ENCODE measurements around the gene CNTN2.

Gene CNTN2

GRCh38 chr1:205041998-205042910, 758 bp upstream of the CNTN2 start:
- Histone ChIP-seq H3K27ac (ENCODE audit: low read length) (no peak overlapping the region), H3K9me3 (ENCODE audit: control insufficient read depth in 1 of 2, low read length in 2 of 2) (no peaks in the 10 kb centered on the region), H3K4me3 (ENCODE audit: low read depth in 1 of 2, low read length in 2 of 2) (no peak overlapping the region), H3K27me3 (ENCODE audit: low read depth, low read length) (peaks cover 38% of the 10 kb centered on the region), H3K36me3 (ENCODE audit: control insufficient read depth in 1 of 2, insufficient read depth in 2 of 2, low read length in 2 of 2) (no peaks in the 10 kb centered on the region), H3K4me1 (ENCODE audit: control insufficient read depth in 1 of 2, insufficient read depth in 2 of 2, low read length in 2 of 2) (peaks cover 0 to 4% of the 10 kb centered on the region in 2 donors)

DNA sequence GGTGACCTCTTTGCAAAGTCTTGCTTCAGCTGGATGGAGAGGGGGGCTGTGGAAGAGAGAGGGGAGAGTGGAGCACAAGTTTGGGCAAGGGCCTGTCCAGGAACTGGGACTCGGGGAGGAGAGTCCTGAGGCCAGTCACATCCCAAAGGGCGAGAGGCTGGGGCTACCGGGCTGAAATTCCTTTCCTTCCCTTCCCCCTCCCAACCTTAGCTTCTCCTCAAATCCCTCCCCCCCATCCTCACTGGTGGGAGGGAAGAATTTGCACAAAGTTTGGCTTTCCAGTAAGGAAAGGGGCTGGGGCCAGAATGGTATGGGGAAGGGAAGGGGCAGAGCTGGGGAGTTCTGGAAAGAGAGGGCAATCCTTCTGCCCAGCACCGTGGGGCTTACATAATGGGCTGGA, 854 bp downstream of the CNTN2 start:
- H3K27me3 ChIP-seq (ENCODE audit: low read depth, low read length): peaks cover 43% of the 10 kb centered on the region
- peak overlapping the region in 1 of 2 donors; percentile 21 for H3K4me3 ChIP-seq (ENCODE audit: low read depth in 1 of 2, low read length in 2 of 2)

DNA sequence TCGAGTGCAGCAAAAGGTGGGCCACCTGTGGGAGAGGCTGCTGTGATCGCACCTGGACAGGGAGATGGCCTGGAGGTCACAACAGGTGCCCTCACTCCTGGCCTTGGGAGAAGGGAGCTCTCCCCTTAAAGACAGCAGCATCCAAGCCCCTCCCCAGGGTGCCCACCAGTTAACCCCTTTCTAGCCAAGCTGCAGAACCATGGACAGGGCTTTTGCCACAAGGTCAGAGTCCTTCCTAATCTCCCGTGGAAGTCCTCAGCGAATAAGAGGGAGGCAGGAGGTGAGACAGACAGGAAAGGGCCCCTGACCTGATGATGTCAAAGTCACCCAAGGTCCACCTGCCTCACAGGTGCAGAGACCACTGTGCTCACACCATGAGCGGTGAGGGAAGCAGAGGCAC, 1.7 kb downstream of the CNTN2 start:
- H3K4me3 ChIP-seq (ENCODE audit: low read depth in 1 of 2, low read length in 2 of 2): no peak overlapping the region
- no peak overlapping the region for H3K27ac ChIP-seq (ENCODE audit: low read length)
- H3K4me1 ChIP-seq (ENCODE audit: control insufficient read depth in 1 of 2, insufficient read depth in 2 of 2, low read length in 2 of 2): peaks cover 0 to 4% of the 10 kb centered on the region in 2 donors
- H3K36me3 ChIP-seq (ENCODE audit: control insufficient read depth in 1 of 2, insufficient read depth in 2 of 2, low read length in 2 of 2): no peaks in the 10 kb centered on the region
- peaks cover 43% of the 10 kb centered on the region for H3K27me3 ChIP-seq (ENCODE audit: low read depth, low read length)
- no peaks in the 10 kb centered on the region for H3K9me3 ChIP-seq (ENCODE audit: control insufficient read depth in 1 of 2, low read length in 2 of 2)

More for the DNA sequence above, 854 bp downstream of the CNTN2 start:
- Histone ChIP-seq H3K36me3 (ENCODE audit: control insufficient read depth in 1 of 2, insufficient read depth in 2 of 2, low read length in 2 of 2) (no peaks in the 10 kb centered on the region), H3K27ac (ENCODE audit: low read length) (no peak overlapping the region), H3K4me1 (ENCODE audit: control insufficient read depth in 1 of 2, insufficient read depth in 2 of 2, low read length in 2 of 2) (peaks cover 0 to 4% of the 10 kb centered on the region in 2 donors), H3K9me3 (ENCODE audit: control insufficient read depth in 1 of 2, low read length in 2 of 2) (no peaks in the 10 kb centered on the region)

DNA sequence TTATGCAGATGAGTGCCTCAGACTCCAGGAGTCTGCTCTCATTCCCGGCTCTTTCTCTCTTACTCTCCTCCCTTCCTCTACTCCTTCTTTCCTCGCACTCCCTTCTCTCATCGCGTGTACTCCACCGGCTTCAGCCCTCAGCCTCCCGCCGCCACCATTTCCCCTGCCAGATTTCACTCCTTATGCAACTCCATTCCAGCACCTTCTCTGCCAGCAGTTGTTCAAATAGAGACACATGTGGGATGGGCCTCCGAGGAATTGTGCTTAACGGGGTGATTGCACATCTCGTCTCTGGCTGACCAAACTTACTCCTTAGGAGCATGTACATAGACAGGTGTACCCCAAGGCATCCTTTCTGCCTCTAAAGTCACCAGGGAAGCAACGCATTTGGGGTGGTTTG, 2.1 kb downstream of the CNTN2 start:
- no peaks in the 10 kb centered on the region for H3K9me3 ChIP-seq (ENCODE audit: control insufficient read depth in 1 of 2, low read length in 2 of 2)
- no peak overlapping the region for H3K27ac ChIP-seq (ENCODE audit: low read length)
- H3K36me3 ChIP-seq (ENCODE audit: control insufficient read depth in 1 of 2, insufficient read depth in 2 of 2, low read length in 2 of 2): no peaks in the 10 kb centered on the region
- no peak overlapping the region for H3K4me3 ChIP-seq (ENCODE audit: low read depth in 1 of 2, low read length in 2 of 2)
- peaks cover 43% of the 10 kb centered on the region for H3K27me3 ChIP-seq (ENCODE audit: low read depth, low read length)
- peaks cover 0 to 4% of the 10 kb centered on the region in 2 donors for H3K4me1 ChIP-seq (ENCODE audit: control insufficient read depth in 1 of 2, insufficient read depth in 2 of 2, low read length in 2 of 2)

GRCh38 chr1:205046870-205047269, 3.9 kb downstream of the CNTN2 start:
- Histone ChIP-seq H3K9me3 (ENCODE audit: control insufficient read depth in 1 of 2, low read length in 2 of 2) (no peaks in the 10 kb centered on the region), H3K4me1 (ENCODE audit: control insufficient read depth in 1 of 2, insufficient read depth in 2 of 2, low read length in 2 of 2) (peaks cover 0 to 4% of the 10 kb centered on the region in 2 donors), H3K27me3 (ENCODE audit: low read depth, low read length) (peaks cover 42% of the 10 kb centered on the region), H3K36me3 (ENCODE audit: control insufficient read depth in 1 of 2, insufficient read depth in 2 of 2, low read length in 2 of 2) (no peaks in the 10 kb centered on the region), H3K27ac (ENCODE audit: low read length) (no peak overlapping the region), H3K4me3 (ENCODE audit: low read depth in 1 of 2, low read length in 2 of 2) (no peak overlapping the region)

DNA sequence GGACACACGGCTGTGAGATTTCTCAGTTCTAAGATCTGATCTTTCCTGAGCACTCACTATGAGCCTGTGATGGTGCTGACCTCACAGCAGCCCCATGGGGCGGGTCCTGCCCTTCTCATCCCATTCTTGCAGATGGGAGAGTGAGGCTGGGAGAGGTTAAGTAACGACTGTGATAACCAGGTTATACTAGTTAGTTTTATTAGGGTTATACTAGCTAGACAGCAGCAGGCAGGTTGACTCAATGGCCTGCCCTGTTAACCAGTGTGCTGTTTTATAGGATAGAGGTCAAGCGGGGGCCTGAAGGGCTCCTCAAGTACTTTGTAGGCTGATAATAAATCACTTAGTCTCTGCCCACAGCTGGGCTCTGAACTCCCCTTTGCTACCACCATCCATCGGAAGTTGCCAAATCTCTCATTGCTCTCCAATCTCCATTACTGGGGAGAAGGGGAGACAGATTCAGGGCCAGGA, 4.8 kb downstream of the CNTN2 start:
- Histone ChIP-seq H3K27ac (ENCODE audit: low read length) (no peak overlapping the region), H3K9me3 (ENCODE audit: control insufficient read depth in 1 of 2, low read length in 2 of 2) (no peaks in the 10 kb centered on the region), H3K4me3 (ENCODE audit: low read depth in 1 of 2, low read length in 2 of 2) (no peak overlapping the region), H3K36me3 (ENCODE audit: control insufficient read depth in 1 of 2, insufficient read depth in 2 of 2, low read length in 2 of 2) (no peaks in the 10 kb centered on the region), H3K27me3 (ENCODE audit: low read depth, low read length) (peaks cover 37% of the 10 kb centered on the region), H3K4me1 (ENCODE audit: control insufficient read depth in 1 of 2, insufficient read depth in 2 of 2, low read length in 2 of 2) (peaks cover 0 to 4% of the 10 kb centered on the region in 2 donors)

DNA sequence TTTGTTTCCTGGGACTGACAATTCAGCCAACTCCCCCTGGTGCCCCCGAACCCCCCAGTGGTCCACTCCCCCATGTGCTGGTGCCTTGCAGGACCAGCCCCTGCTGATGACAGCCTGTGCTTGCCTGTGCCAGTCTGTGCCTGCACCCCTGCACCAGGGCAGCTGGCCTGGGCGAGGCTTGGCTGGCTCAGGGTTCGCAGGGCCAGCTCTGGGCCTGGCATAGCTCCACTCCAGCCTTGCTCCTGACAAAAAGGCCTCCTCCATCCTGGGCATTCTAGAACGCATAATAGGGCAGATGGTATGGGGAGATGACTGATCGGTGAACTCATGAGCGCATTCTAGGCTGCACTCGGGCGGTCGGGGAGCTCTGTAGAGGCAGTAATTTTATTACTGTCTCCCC, 5.4 kb downstream of the CNTN2 start:
- Histone ChIP-seq H3K27ac (ENCODE audit: low read length) (no peak overlapping the region), H3K27me3 (ENCODE audit: low read depth, low read length) (peaks cover 34% of the 10 kb centered on the region)

GRCh38 chr1:205049479-205049878, 6.5 kb downstream of the CNTN2 start:
- Histone ChIP-seq H3K27ac (ENCODE audit: low read length) (no peak overlapping the region), H3K9me3 (ENCODE audit: control insufficient read depth in 1 of 2, low read length in 2 of 2) (no peaks in the 10 kb centered on the region), H3K36me3 (ENCODE audit: control insufficient read depth in 1 of 2, insufficient read depth in 2 of 2, low read length in 2 of 2) (no peaks in the 10 kb centered on the region), H3K4me3 (ENCODE audit: low read depth in 1 of 2, low read length in 2 of 2) (no peak overlapping the region), H3K27me3 (ENCODE audit: low read depth, low read length) (peaks cover 24% of the 10 kb centered on the region), H3K4me1 (ENCODE audit: control insufficient read depth in 1 of 2, insufficient read depth in 2 of 2, low read length in 2 of 2) (no peaks in the 10 kb centered on the region)

More for the DNA sequence above, 5.4 kb downstream of the CNTN2 start:
- Histone ChIP-seq H3K36me3 (ENCODE audit: control insufficient read depth in 1 of 2, insufficient read depth in 2 of 2, low read length in 2 of 2) (no peaks in the 10 kb centered on the region), H3K4me3 (ENCODE audit: low read depth in 1 of 2, low read length in 2 of 2) (no peak overlapping the region), H3K9me3 (ENCODE audit: control insufficient read depth in 1 of 2, low read length in 2 of 2) (no peaks in the 10 kb centered on the region), H3K4me1 (ENCODE audit: control insufficient read depth in 1 of 2, insufficient read depth in 2 of 2, low read length in 2 of 2) (no peaks in the 10 kb centered on the region)

DNA sequence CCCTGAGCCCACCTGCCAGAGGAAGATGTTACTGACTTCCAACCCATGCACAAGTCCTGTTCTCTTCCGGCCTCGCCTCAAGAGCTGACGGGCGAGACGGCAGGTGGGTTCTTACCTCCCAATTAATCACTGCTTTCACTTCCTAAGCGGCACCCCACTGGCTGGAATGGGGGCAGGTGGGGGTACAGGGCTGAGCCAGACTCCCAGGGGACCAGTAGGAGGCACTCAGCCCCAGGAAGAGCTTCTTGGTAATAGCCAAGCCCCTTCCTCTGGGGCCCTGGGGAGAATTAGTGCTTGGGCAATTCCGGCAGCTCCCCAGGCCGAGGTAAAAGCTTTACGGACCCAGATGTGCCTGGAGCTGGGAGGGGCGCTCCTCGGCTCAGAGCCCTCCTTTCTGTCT, 9.7 kb downstream of the CNTN2 start:
- no peaks in the 10 kb centered on the region for H3K36me3 ChIP-seq (ENCODE audit: control insufficient read depth in 1 of 2, insufficient read depth in 2 of 2, low read length in 2 of 2)
- H3K4me1 ChIP-seq (ENCODE audit: control insufficient read depth in 1 of 2, insufficient read depth in 2 of 2, low read length in 2 of 2): no peaks in the 10 kb centered on the region
- peaks cover under 1% of the 10 kb centered on the region for H3K27me3 ChIP-seq (ENCODE audit: low read depth, low read length)
- no peak overlapping the region for H3K4me3 ChIP-seq (ENCODE audit: low read depth in 1 of 2, low read length in 2 of 2)
- no peak overlapping the region for H3K27ac ChIP-seq (ENCODE audit: low read length)
- no peaks in the 10 kb centered on the region for H3K9me3 ChIP-seq (ENCODE audit: control insufficient read depth in 1 of 2, low read length in 2 of 2)

- Histone ChIP-seq H3K9me3 (ENCODE audit: control insufficient read depth in 1 of 2, low read length in 2 of 2) (no peaks in the 10 kb centered on the region), H3K27me3 (ENCODE audit: low read depth, low read length) (no peaks in the 10 kb centered on the region), H3K36me3 (ENCODE audit: control insufficient read depth in 1 of 2, insufficient read depth in 2 of 2, low read length in 2 of 2) (no peaks in the 10 kb centered on the region), H3K4me1 (ENCODE audit: control insufficient read depth in 1 of 2, insufficient read depth in 2 of 2, low read length in 2 of 2) (no peaks in the 10 kb centered on the region), H3K4me3 (ENCODE audit: low read depth in 1 of 2, low read length in 2 of 2) (no peak overlapping the region), H3K27ac (ENCODE audit: low read length) (no peak overlapping the region)
These were observed 10.3 kb downstream of the CNTN2 start for GRCh38 chr1:205053296-205053695.

- Histone ChIP-seq H3K27ac (ENCODE audit: low read length) (no peak overlapping the region), H3K27me3 (ENCODE audit: low read depth, low read length) (no peaks in the 10 kb centered on the region), H3K36me3 (ENCODE audit: control insufficient read depth in 1 of 2, insufficient read depth in 2 of 2, low read length in 2 of 2) (no peaks in the 10 kb centered on the region), H3K9me3 (ENCODE audit: control insufficient read depth in 1 of 2, low read length in 2 of 2) (no peaks in the 10 kb centered on the region), H3K4me3 (ENCODE audit: low read depth in 1 of 2, low read length in 2 of 2) (no peak overlapping the region), H3K4me1 (ENCODE audit: control insufficient read depth in 1 of 2, insufficient read depth in 2 of 2, low read length in 2 of 2) (no peaks in the 10 kb centered on the region)
These were observed 11.0 kb downstream of the CNTN2 start for GRCh38 chr1:205054013-205054412.
